ENCODE data around the gene FZD8.
A peak's percentile ranks its signal among the peaks of the same experiment; 100 is the strongest.

FZD8 gene

GRCh38 chr10:35674843-35675242 is 32.7 kb upstream of the FZD8 start:
- H3K9ac ChIP-seq (ENCODE audit: low read length) = no peak overlapping the region
- no peak overlapping the region for H3K4me3 ChIP-seq (ENCODE audit: low read length)
- DNase-seq = peak; percentile 58
- peak overlapping the region; percentile 58; the same call in 1 of the 2 replicates for H3K4me2 ChIP-seq (ENCODE audit: low read depth, low read length)
- TF ChIP-seq, protein P1, sequence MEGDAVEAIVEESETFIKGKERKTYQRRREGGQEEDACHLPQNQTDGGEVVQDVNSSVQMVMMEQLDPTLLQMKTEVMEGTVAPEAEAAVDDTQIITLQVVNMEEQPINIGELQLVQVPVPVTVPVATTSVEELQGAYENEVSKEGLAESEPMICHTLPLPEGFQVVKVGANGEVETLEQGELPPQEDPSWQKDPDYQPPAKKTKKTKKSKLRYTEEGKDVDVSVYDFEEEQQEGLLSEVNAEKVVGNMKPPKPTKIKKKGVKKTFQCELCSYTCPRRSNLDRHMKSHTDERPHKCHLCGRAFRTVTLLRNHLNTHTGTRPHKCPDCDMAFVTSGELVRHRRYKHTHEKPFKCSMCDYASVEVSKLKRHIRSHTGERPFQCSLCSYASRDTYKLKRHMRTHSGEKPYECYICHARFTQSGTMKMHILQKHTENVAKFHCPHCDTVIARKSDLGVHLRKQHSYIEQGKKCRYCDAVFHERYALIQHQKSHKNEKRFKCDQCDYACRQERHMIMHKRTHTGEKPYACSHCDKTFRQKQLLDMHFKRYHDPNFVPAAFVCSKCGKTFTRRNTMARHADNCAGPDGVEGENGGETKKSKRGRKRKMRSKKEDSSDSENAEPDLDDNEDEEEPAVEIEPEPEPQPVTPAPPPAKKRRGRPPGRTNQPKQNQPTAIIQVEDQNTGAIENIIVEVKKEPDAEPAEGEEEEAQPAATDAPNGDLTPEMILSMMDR (IDR thresholded peaks at IDR 0.05; ENCODE audit: low read length) = no peak
- TF ChIP-seq EZH2phosphoT487 (IDR thresholded peaks at IDR 0.05; ENCODE audit: low read length) = no peak
- TF ChIP-seq EZH2 (optimal IDR thresholded peaks at IDR 0.05; ENCODE audit: low read depth, low read length) = no peak
- no peaks in the 10 kb centered on the region for H3K36me3 ChIP-seq (replicated peaks; ENCODE audit: insufficient read depth, low read length)
- no peaks in the 10 kb centered on the region for H3K9me3 ChIP-seq (replicated peaks; ENCODE audit: insufficient read depth, low read length)
- no peaks in the 10 kb centered on the region for H4K20me1 ChIP-seq (ENCODE audit: insufficient read depth, low read length)
- H3K27ac ChIP-seq (ENCODE audit: low read length) = peak overlapping the region; percentile 14; the same call in 1 of the 2 replicates
- H3K79me2 ChIP-seq (ENCODE audit: low read length) = no peaks in the 10 kb centered on the region
- no peaks in the 10 kb centered on the region for H3F3A ChIP-seq (ENCODE audit: insufficient read depth, low read length)
- H3K9me2 ChIP-seq (replicated peaks; ENCODE audit: insufficient read depth, low read length) = no peaks in the 10 kb centered on the region
- H3K27me3 ChIP-seq (replicated peaks; ENCODE audit: insufficient read depth, low read length) = no peaks in the 10 kb centered on the region
- H3K4me1 ChIP-seq (ENCODE audit: low read length) = peaks cover 15% of the 10 kb centered on the region
- no peak overlapping the region for H2AFZ ChIP-seq (ENCODE audit: low read length)

- Histone ChIP-seq H3K27ac (ENCODE audit: low read length) (no peak overlapping the region), H3K4me3 (ENCODE audit: low read length) (no peak overlapping the region), H3K79me2 (ENCODE audit: low read length) (no peaks in the 10 kb centered on the region), H4K20me1 (ENCODE audit: insufficient read depth, low read length) (no peaks in the 10 kb centered on the region), H3K27me3 (replicated peaks; ENCODE audit: insufficient read depth, low read length) (no peaks in the 10 kb centered on the region), H3K4me1 (ENCODE audit: low read length) (0 out of 2 replicates have a peak, but pooled peaks cover 3% of the 10 kb centered on the region), H2AFZ (ENCODE audit: low read length) (no peak overlapping the region), H3K9me2 (replicated peaks; ENCODE audit: insufficient read depth, low read length) (no peaks in the 10 kb centered on the region), H3K36me3 (replicated peaks; ENCODE audit: insufficient read depth, low read length) (no peaks in the 10 kb centered on the region), H3K9ac (ENCODE audit: low read length) (no peak overlapping the region), H3F3A (ENCODE audit: insufficient read depth, low read length) (no peaks in the 10 kb centered on the region), H3K9me3 (replicated peaks; ENCODE audit: insufficient read depth, low read length) (no peaks in the 10 kb centered on the region), H3K4me2 (ENCODE audit: low read depth, low read length) (no peak overlapping the region)
- DNase-seq = no peak
- TF ChIP-seq EZH2phosphoT487 (IDR thresholded peaks at IDR 0.05; ENCODE audit: low read length) (no peak), EZH2 (optimal IDR thresholded peaks at IDR 0.05; ENCODE audit: low read depth, low read length) (no peak)
- TF ChIP-seq, protein P1 (IDR thresholded peaks at IDR 0.05; ENCODE audit: low read length) = no peak
Observed at GRCh38 chr10:35668865-35669650, 27.0 kb upstream of the FZD8 start.

DNA sequence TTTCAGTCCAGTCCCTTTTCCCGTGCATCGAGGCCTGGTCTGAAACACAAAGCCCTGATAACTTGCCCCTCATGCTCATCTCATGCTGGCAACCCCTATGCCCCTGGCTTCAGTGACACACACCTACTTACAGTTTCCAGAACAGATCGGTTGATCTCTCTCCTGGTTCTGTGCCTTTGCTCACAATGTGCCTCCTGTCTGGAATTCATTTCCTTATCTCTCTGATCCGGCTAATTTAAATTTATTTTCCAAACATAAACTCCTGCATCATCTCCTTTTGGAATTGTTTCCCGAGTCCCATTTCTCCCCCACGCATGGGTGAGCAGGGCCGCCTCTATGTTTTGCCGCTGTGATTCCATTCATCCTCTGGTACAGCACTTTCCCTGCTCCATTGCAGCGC is 25.9 kb upstream of the FZD8 start:
- no peaks in the 10 kb centered on the region for H3K27me3 ChIP-seq (replicated peaks; ENCODE audit: insufficient read depth, low read length)
- H3K27ac ChIP-seq (ENCODE audit: low read length) = no peak overlapping the region
- H3K4me3 ChIP-seq (ENCODE audit: low read length) = no peak overlapping the region
- no peaks in the 10 kb centered on the region for H4K20me1 ChIP-seq (ENCODE audit: insufficient read depth, low read length)
- H3K4me2 ChIP-seq (ENCODE audit: low read depth, low read length) = no peak overlapping the region
- H3K9ac ChIP-seq (ENCODE audit: low read length) = no peak overlapping the region
- H3F3A ChIP-seq (ENCODE audit: insufficient read depth, low read length) = no peaks in the 10 kb centered on the region
- no peak for DNase-seq
- no peaks in the 10 kb centered on the region for H3K4me1 ChIP-seq (ENCODE audit: low read length)
- no peak overlapping the region for H2AFZ ChIP-seq (ENCODE audit: low read length)
- H3K9me2 ChIP-seq (replicated peaks; ENCODE audit: insufficient read depth, low read length) = no peaks in the 10 kb centered on the region
- TF ChIP-seq, protein P1 (IDR thresholded peaks at IDR 0.05; ENCODE audit: low read length) = no peak
- TF ChIP-seq EZH2phosphoT487 (IDR thresholded peaks at IDR 0.05; ENCODE audit: low read length) (no peak), EZH2 (optimal IDR thresholded peaks at IDR 0.05; ENCODE audit: low read depth, low read length) (no peak)
- no peaks in the 10 kb centered on the region for H3K79me2 ChIP-seq (ENCODE audit: low read length)
- no peaks in the 10 kb centered on the region for H3K36me3 ChIP-seq (replicated peaks; ENCODE audit: insufficient read depth, low read length)
- H3K9me3 ChIP-seq (replicated peaks; ENCODE audit: insufficient read depth, low read length) = no peaks in the 10 kb centered on the region
